Adrenal gland (tissue), 12 donors: ENCODE measurements around the gene ZFR2. TPM values are rescaled to one million over a fixed set of nuclear protein-coding genes. Genes with fewer than 3 reads are reported as not detected.

ENCODE experiments used
- DNase-seq, 7 donors: peaks; one replicate each; pipeline ENCODE4 v3.0.0-alpha.2; 2019 to 2020
- H3K27ac ChIP-seq, 5 donors: fragments of 200-600 bp; sonication (generic) in 4 of 5; 1 replicate in 3 of 5; 2 replicates in 2 of 5; pipeline versions ENCODE4 v1.5.1 to v1.8.0; 2016 to 2020; ENCODE audit warnings: mild to moderate bottlenecking in 1 of 5
- H3K27me3 ChIP-seq: fragments of 200-600 bp; 2 replicates; pipeline ENCODE4 v1.8.0; 2021
- H3K36me3 ChIP-seq, 2 donors: fragments of 200-600 bp; replicated peaks in 1 of 2; 1 replicate in 1 of 2; 2 replicates in 1 of 2; pipeline versions ENCODE4 v1.5.1 to v1.8.0; 2018 to 2022
- H3K4me1 ChIP-seq, 2 donors: fragments of 200-600 bp; replicated peaks in 1 of 2; 1 replicate in 1 of 2; 2 replicates in 1 of 2; pipeline versions ENCODE4 v1.5.1 to v1.8.0; 2018 to 2021
- H3K4me3 ChIP-seq, 4 donors: fragments of 200-600 bp; sonication (generic) in 3 of 4; one replicate each; pipeline ENCODE4 v1.5.1; 2016 to 2018
- H3K9me3 ChIP-seq, 3 donors: fragments of 200-600 bp; sonication (generic) in 1 of 3; replicated peaks in 1 of 3; 1 replicate in 2 of 3; 2 replicates in 1 of 3; pipeline versions ENCODE4 v1.5.1 to v1.8.0; 2016 to 2021
- POLR2A ChIP-seq, 2 donors: fragments of 450-650 bp; IDR thresholded peaks; one replicate each; pipeline ENCODE4 v1.6.1; 2017; ENCODE audit warnings: antibody characterized with exemption in 2 of 2, mild to moderate bottlenecking in 2 of 2, moderate library complexity in 1 of 2
- WGBS, 4 donors: extraction: QIAGEN DNeasy Blood & Tissue Kit in 2 of 4; methylation state at CpG; one replicate each; pipeline versions ENCODE4 v1.1.5 to v1.1.7; 2013 to 2017; 5-methylcytosine and 5-hydroxymethylcytosine counted together
- intact Hi-C, 2 donors: fragments of 100-400 bp; cut with DNase I; formaldehyde crosslinking; loops; one replicate each; pipeline versions ENCODE4 v1.14.1 to v1.15.0; 2022 to 2023
- polyA plus RNA-seq, 3 donors: library from polyadenylated mRNA; stranded (reverse); fragments of 200-250 nt in 2 of 3; fragments of 350-450 nt in 1 of 3; fragmentation: Illumina TruSeq in 1 of 3; extraction: RNeasy Lipid Tissue Mini Kit (QIAGEN cat#74804) in 1 of 3; gene quantifications; one replicate each; pipeline ENCODE4 v1.2.3, GENCODE V29; 2013 to 2014
- total RNA-seq, 9 donors: library from RNA; depleted of rRNA in 4 of 9; stranded (reverse); fragments of >200 nt in 4 of 9; fragments of 120-200 nt in 1 of 9; fragmentation: NEBNext Ultra II Directional in 1 of 9; extraction: Animal tissue kit (Norgen Biotek cat#: 25700) in 1 of 9; gene quantifications; one replicate each; pipeline versions ENCODE4 v1.1.0 to v1.2.4, GENCODE V29; 2013 to 2023
- TF ChIP-seq, protein P1 (sequence below), 6 experiments: fragments of 450-650 bp in 4 of 6; fragments of 200-600 bp in 2 of 6; sonication (generic) in 1 of 6; IDR thresholded peaks; 1 replicate in 5 of 6; 2 replicates in 1 of 6; pipeline versions ENCODE4 v1.5.1 to v1.8.0; 2016 to 2021; ENCODE audit warnings: antibody characterized with exemption in 6 of 6, mild to moderate bottlenecking in 2 of 6, moderate library complexity in 1 of 6
- donor health status: healthy with polysubstance abuse.
- donor health status: Bipolar disorder and iron deficiency.
- donor health status: DM: yes; HTN: yes; CAD: no.
- donor health status: DM: no; HTN: no; CAD: no.
- donor health status: DM: no; HTN: no; CAD: no.
- donor health status: DM: yes; HTN: yes; CAD: no.

Gene ZFR2
- total and polyA plus RNA-seq, 12 donors, result 0.19 to 13.2 (median 1.7) TPM; not detected in 3

DNA sequence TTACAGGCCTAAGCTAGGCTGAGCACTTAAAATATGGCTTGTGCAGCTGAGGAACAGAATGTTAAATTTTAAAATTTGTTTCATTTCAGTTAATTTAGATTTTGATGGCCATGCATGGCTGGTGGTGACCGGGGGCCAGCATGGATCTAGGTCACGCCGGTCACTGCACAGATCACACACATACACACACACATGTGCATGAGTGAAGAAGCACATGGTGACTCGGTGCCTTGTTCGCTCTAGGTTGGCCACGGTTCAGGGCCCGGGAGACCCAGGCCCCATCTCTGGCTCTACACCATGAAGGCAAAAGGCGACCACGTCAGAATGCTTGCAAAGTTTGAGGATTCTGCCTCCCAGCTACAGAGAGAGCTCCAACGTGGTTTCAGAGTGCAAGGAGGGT is 28.0 kb downstream of the ZFR2 start:
- TF ChIP-seq, protein P1, sequence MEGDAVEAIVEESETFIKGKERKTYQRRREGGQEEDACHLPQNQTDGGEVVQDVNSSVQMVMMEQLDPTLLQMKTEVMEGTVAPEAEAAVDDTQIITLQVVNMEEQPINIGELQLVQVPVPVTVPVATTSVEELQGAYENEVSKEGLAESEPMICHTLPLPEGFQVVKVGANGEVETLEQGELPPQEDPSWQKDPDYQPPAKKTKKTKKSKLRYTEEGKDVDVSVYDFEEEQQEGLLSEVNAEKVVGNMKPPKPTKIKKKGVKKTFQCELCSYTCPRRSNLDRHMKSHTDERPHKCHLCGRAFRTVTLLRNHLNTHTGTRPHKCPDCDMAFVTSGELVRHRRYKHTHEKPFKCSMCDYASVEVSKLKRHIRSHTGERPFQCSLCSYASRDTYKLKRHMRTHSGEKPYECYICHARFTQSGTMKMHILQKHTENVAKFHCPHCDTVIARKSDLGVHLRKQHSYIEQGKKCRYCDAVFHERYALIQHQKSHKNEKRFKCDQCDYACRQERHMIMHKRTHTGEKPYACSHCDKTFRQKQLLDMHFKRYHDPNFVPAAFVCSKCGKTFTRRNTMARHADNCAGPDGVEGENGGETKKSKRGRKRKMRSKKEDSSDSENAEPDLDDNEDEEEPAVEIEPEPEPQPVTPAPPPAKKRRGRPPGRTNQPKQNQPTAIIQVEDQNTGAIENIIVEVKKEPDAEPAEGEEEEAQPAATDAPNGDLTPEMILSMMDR (IDR thresholded peaks at IDR 0.05), result no peak
- TF ChIP-seq POLR2A (IDR thresholded peaks at IDR 0.05), result no peak
- 87 to 92% (median 90%) methylated on average over 7 to 10 of the region's 10 CpGs for WGBS, 4 donors

GRCh38 chr19:3839941-3840340 is 28.9 kb downstream of the ZFR2 start:
- Histone ChIP-seq H3K4me1 (no peaks in the 10 kb centered on the region), H3K27ac (no peak overlapping the region), H3K4me3 (no peak overlapping the region), H3K27me3 (no peaks in the 10 kb centered on the region), H3K36me3 (no peaks in the 10 kb centered on the region), H3K9me3 (no peaks in the 10 kb centered on the region)
- 63 to 82% (median 69%) methylated on average over 13 of the region's 13 CpGs for WGBS, 4 donors
- intact Hi-C loops, result no loop called here
- TF ChIP-seq POLR2A (IDR thresholded peaks at IDR 0.05), result no peak
- TF ChIP-seq, protein P1 (IDR thresholded peaks at IDR 0.05), result no peak
- no peak for DNase-seq

More for the DNA sequence above, 28.0 kb downstream of the ZFR2 start:
- no peaks in the 10 kb centered on the region for H3K9me3 ChIP-seq
- no peaks in the 10 kb centered on the region for H3K27me3 ChIP-seq
- no peaks in the 10 kb centered on the region for H3K36me3 ChIP-seq
- intact Hi-C loops, result no loop called here
- H3K4me3 ChIP-seq, result no peak overlapping the region
- H3K27ac ChIP-seq, result no peak overlapping the region
- DNase-seq, result no peak
- H3K4me1 ChIP-seq, result no peaks in the 10 kb centered on the region

GRCh38 chr19:3838661-3839060 is 30.2 kb downstream of the ZFR2 start:
- no peaks in the 10 kb centered on the region for H3K4me1 ChIP-seq
- H3K9me3 ChIP-seq, result no peaks in the 10 kb centered on the region
- no peaks in the 10 kb centered on the region for H3K36me3 ChIP-seq
- no peak overlapping the region for H3K27ac ChIP-seq
- H3K4me3 ChIP-seq, result no peak overlapping the region
- H3K27me3 ChIP-seq, result no peaks in the 10 kb centered on the region
- no peak for TF ChIP-seq POLR2A (IDR thresholded peaks at IDR 0.05)
- TF ChIP-seq, protein P1 (IDR thresholded peaks at IDR 0.05), result no peak
- no peak for DNase-seq
- intact Hi-C loops, result no loop called here
- 71 to 85% (median 77%) methylated on average over 11 to 13 of the region's 13 CpGs for WGBS, 4 donors

DNA sequence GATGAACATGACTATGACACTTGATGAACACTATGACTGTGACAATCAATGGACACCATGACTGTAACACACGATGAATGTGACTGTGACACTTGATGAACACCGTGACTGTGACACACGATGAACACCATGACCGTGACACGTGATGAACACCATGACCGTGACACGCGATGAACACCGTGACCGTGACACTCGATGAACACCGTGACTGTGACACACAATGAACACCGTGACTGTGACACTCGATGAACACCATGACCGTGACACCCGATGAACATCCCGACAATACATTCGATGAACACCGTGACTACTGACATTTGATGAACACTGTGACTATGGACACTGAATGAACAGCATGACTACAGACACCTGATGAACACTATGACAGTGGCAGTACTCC is 30.9 kb downstream of the ZFR2 start:
- Histone ChIP-seq H3K9me3 (no peaks in the 10 kb centered on the region), H3K4me1 (no peaks in the 10 kb centered on the region), H3K4me3 (no peak overlapping the region), H3K27me3 (no peaks in the 10 kb centered on the region), H3K27ac (no peak overlapping the region), H3K36me3 (no peaks in the 10 kb centered on the region)
- intact Hi-C loops, result no loop called here
- 95 to 97% (median 96%) methylated on average over 19 of the region's 19 CpGs for WGBS, 4 donors
- TF ChIP-seq POLR2A (IDR thresholded peaks at IDR 0.05), result no peak
- TF ChIP-seq, protein P1 (IDR thresholded peaks at IDR 0.05), result no peak
- no peak for DNase-seq
